ENCODE results near the gene OCIAD2.
"Not testable (repeated sequence)": the region's sequence is repeated elsewhere in the genome, so short reads cannot be mapped to it uniquely, and the experiment has no call there.

OCIAD2 gene

DNA sequence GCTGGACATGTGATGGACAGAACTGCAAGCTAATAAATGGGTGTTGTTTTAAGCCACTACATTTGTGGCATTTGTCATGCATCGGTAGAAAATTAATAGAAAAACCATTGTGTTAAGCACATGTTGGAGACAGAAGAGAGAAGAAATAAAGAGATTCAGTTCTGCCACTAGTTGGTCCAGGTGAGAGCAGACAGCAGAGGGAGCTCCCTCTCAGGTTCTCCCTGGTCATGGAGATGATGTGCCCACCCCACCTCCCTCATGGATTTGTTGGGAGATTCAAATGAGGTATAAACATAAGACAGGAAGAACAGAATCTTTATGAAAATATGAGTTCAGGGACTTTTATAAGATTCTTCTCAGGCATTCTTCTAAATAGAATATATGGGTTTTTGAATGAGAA is 36.8 kb upstream of the OCIAD2 start:
- H3K9me3 ChIP-seq (replicated peaks in 1 of 11) = peaks cover 0 to 5% (median 3%) of the 10 kb centered on the region in 11 experiments; a peak in 10 of 22 replicates
- H3K4me1 ChIP-seq = no peaks in the 10 kb centered on the region
- H3K36me3 ChIP-seq = no peaks in the 10 kb centered on the region
- no peak overlapping the region for H3K27ac ChIP-seq
- H3K27me3 ChIP-seq = no peaks in the 10 kb centered on the region
- H4K20me1 ChIP-seq = no peaks in the 10 kb centered on the region
- H3K4me3 ChIP-seq = no peak overlapping the region
- H3K9ac ChIP-seq = no peak overlapping the region
- H3K4me2 ChIP-seq = no peak overlapping the region
- no peak for TF ChIP-seq Cebpa-rat (IDR thresholded peaks at IDR 0.05)

DNA sequence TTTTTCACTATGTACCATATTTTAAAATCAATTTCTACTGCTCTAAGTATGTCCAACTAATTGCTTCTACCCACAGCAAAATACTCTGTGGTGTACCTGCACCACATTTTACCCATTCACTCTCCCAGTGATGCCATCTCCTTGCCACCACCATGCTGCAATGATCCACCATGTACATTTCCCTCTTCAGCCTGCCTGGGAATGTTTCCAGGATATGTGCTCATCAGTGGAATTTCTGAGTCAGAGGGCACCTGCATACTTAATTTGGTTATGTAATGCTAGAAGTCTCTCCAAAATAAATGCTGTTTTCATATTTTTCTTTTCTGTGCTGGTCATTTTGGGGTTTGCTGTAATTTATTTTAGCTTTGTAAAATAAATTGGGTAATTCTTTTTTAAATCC is 33.2 kb upstream of the OCIAD2 start:
- Histone ChIP-seq H3K4me1 (no peaks in the 10 kb centered on the region), H3K36me3 (no peaks in the 10 kb centered on the region), H3K4me2 (no peak overlapping the region), H4K20me1 (no peaks in the 10 kb centered on the region), H3K27ac (no peak overlapping the region), H3K27me3 (no peaks in the 10 kb centered on the region), H3K4me3 (no peak overlapping the region), H3K9me3 (replicated peaks in 1 of 11) (peaks cover 0 to 11% (median 8%) of the 10 kb centered on the region in 11 experiments; a peak in 10 of 22 replicates), H3K9ac (no peak overlapping the region)
- no peak for TF ChIP-seq Cebpa-rat (IDR thresholded peaks at IDR 0.05)

DNA sequence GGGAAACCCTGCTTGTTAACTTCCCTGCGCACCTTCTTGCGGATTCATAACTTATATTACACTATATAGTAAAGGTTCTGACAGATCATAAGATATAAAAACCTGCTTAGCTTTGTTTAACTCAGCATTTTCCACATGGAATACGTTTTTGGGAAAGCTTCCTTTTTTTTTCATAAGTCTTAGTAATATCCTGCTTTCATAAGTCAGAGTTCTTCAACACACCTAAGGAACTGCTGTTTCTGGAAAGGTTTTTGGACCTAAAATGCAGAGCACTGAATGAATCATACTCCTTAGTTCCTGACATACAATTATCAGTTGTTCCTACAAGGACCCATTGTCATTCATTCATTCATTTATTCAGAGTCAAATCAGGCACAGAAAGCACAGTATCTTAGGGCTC is 32.3 kb upstream of the OCIAD2 start:
- Histone ChIP-seq H3K9me3 (replicated peaks in 1 of 11) (peaks cover 0 to 11% (median 8%) of the 10 kb centered on the region in 11 experiments; a peak in 10 of 22 replicates), H3K4me2 (no peak overlapping the region), H3K9ac (no peak overlapping the region), H4K20me1 (no peaks in the 10 kb centered on the region), H3K27me3 (no peaks in the 10 kb centered on the region), H3K4me3 (no peak overlapping the region), H3K36me3 (no peaks in the 10 kb centered on the region), H3K4me1 (no peaks in the 10 kb centered on the region), H3K27ac (no peak overlapping the region)
- no peak for TF ChIP-seq Cebpa-rat (IDR thresholded peaks at IDR 0.05)

DNA sequence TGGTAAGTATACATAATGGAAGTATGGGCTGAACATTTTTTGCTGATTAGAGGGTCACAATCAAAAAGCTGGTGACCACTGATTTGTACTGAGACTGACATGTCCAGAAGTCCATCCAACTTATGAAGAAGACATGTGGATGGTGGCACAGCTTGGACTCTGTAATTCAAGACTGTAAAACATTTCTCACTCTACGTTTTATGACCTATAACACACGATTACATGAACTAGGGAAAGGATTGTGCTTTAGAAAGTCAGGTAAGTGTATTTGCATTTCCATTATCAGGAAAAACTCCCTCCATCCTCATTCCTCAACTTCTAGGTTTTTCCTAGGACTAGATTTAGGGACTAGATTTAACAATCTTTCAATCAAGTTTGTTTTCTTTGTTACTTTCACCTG is 30.5 kb upstream of the OCIAD2 start:
- peaks cover 0 to 11% (median 8%) of the 10 kb centered on the region in 11 experiments; a peak in 10 of 22 replicates for H3K9me3 ChIP-seq (replicated peaks in 1 of 11)
- no peak overlapping the region for H3K4me2 ChIP-seq
- no peak overlapping the region for H3K27ac ChIP-seq
- H3K36me3 ChIP-seq = no peaks in the 10 kb centered on the region
- no peak overlapping the region for H3K9ac ChIP-seq
- no peaks in the 10 kb centered on the region for H4K20me1 ChIP-seq
- TF ChIP-seq Cebpa-rat (IDR thresholded peaks at IDR 0.05) = no peak
- no peak overlapping the region for H3K4me3 ChIP-seq
- no peaks in the 10 kb centered on the region for H3K4me1 ChIP-seq
- no peaks in the 10 kb centered on the region for H3K27me3 ChIP-seq

DNA sequence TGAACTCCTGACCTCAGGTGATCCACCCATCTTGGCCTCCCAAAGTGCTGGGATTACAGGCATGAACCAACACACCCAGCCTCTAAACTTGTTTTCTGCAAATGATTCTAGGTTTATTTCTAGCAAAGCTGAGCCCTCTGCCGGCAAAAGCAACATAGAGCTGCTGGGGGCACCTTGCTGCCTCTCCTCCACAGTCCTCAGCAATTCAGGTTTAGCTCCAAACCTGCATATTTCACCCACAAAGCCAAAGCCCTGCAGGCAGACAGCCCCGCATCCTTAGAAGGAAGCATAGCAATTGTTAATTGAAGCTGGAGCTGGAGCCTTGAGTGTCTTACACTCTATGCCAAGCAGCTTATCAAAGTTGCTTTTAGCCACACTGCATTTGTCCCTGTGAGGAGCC is 24.9 kb upstream of the OCIAD2 start:
- no peak overlapping the region for H3K4me2 ChIP-seq
- H3K9me3 ChIP-seq (replicated peaks in 1 of 11) = peaks cover 17 to 25% (median 22%) of the 10 kb centered on the region in 11 experiments
- H3K4me3 ChIP-seq = no peak overlapping the region
- no peaks in the 10 kb centered on the region for H3K27me3 ChIP-seq
- TF ChIP-seq Cebpa-rat (IDR thresholded peaks at IDR 0.05) = no peak
- H3K27ac ChIP-seq = no peak overlapping the region
- no peaks in the 10 kb centered on the region for H3K36me3 ChIP-seq
- no peaks in the 10 kb centered on the region for H4K20me1 ChIP-seq
- no peaks in the 10 kb centered on the region for H3K4me1 ChIP-seq
- H3K9ac ChIP-seq = no peak overlapping the region

DNA sequence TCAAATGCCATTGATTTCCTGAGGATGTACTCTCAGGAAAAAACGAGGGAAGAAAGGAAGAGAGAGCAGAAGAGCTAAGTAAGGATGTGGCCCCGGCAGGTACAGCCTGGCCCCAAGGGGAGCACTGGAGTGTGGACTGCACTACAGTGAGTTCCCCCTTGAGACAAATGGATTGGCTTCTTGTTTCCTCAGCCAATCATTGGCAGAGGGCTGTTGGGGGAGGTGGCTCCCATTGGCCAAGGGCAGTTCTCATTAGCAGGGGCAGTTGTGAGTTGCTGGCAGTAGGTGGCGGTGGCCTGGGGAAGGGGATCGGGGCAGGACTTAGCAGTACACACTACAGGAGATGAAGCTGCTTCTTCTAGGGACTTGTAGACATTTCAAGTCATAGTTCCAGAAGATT is 24.1 kb upstream of the OCIAD2 start:
- no peaks in the 10 kb centered on the region for H4K20me1 ChIP-seq
- H3K4me2 ChIP-seq = no peak overlapping the region
- H3K9me3 ChIP-seq (replicated peaks in 1 of 11) = peaks cover 18 to 25% (median 23%) of the 10 kb centered on the region in 11 experiments
- H3K4me3 ChIP-seq = no peak overlapping the region
- H3K36me3 ChIP-seq = no peaks in the 10 kb centered on the region
- H3K9ac ChIP-seq = no peak overlapping the region
- no peaks in the 10 kb centered on the region for H3K4me1 ChIP-seq
- H3K27me3 ChIP-seq = no peaks in the 10 kb centered on the region
- H3K27ac ChIP-seq = no peak overlapping the region
- TF ChIP-seq Cebpa-rat (IDR thresholded peaks at IDR 0.05) = no peak

DNA sequence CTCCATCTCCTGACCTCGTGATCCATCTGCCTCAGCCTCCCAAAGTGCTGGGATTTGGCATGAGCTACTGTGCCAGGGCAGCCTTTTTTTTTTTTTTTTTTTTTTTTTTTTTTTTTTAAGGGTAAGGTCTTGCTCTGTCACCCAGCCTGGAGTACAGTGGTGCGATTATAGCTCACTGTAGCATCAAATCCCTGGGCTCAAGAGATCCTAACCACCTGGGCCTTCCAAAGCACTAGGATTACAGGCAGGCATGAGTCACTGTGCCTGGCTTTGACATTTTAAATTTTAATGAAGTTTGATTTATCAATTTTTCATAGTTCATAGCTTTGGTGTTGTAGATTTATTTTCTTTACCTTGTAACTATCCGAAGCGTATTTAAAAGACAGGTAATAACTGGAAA is 17.8 kb upstream of the OCIAD2 start:
- Histone ChIP-seq H3K27me3 (no peaks in the 10 kb centered on the region), H3K4me2 (no peak overlapping the region), H3K4me3 (no peak overlapping the region), H3K9me3 (replicated peaks in 1 of 11) (peaks cover 9 to 20% (median 14%) of the 10 kb centered on the region in 11 experiments), H4K20me1 (no peaks in the 10 kb centered on the region), H3K4me1 (no peaks in the 10 kb centered on the region), H3K27ac (no peak overlapping the region), H3K9ac (no peak overlapping the region), H3K36me3 (no peaks in the 10 kb centered on the region)
- no peak for TF ChIP-seq Cebpa-rat (IDR thresholded peaks at IDR 0.05)

DNA sequence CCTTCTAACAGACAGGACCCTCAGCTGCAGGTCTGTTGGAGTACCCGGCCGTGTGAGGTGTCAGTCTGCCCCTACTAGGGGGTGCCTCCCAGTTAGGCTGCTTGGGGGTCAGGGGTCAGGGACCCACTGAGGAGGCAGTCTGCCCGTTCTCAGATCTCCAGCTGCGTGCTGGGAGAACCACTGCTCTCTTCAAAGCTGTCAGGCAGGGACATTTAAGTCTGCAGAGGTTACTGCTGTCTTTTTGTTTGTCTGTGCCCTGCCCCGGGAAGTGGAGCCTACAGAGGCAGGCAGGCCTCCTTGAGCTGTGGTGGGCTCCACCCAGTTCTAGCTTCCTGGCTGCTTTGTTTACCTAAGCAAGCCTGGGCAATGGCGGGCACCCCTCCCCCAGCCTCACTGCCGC is 16.5 kb upstream of the OCIAD2 start:
- not testable (repeated sequence) for H3K4me3 ChIP-seq, H3K27me3 ChIP-seq, H3K4me2 ChIP-seq, H3K9ac ChIP-seq, H4K20me1 ChIP-seq, H3K4me1 ChIP-seq, H3K36me3 ChIP-seq, H3K27ac ChIP-seq
- H3K9me3 ChIP-seq (replicated peaks in 1 of 11) = peaks cover 0 to 11% (median 4%) of the 10 kb centered on the region in 11 experiments; a peak in 4 of 22 replicates

DNA sequence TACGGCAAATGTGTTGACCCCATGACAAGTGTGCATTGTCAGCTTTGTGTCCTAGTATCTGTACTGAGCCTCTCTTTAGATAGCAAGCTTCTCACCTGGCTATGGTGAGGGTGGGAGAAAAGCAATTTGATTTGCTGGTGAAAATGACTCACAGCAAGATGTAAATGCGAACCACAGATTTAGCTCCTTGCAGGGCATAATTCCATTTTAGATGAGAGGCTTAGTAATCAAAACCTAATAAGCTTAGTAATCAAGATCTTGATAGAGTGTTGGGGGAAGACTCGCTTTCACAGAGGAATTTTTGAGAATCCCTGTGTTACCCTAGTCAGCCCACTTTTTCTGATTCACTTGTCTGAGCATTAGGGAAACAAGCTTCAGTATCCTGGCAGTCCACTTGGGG is 7.7 kb upstream of the OCIAD2 start:
- no peak overlapping the region for H3K4me2 ChIP-seq
- H3K4me1 ChIP-seq = no peaks in the 10 kb centered on the region
- TF ChIP-seq Cebpa-rat (IDR thresholded peaks at IDR 0.05) = no peak
- H3K27me3 ChIP-seq = no peaks in the 10 kb centered on the region
- 0 out of 22 replicates have a peak, but pooled peaks cover 0 to 3% (median 0%) of the 10 kb centered on the region in 11 experiments for H3K9me3 ChIP-seq (replicated peaks in 1 of 11)
- H3K27ac ChIP-seq = no peak overlapping the region
- H4K20me1 ChIP-seq = no peaks in the 10 kb centered on the region
- no peaks in the 10 kb centered on the region for H3K36me3 ChIP-seq
- no peak overlapping the region for H3K4me3 ChIP-seq
- no peak overlapping the region for H3K9ac ChIP-seq

DNA sequence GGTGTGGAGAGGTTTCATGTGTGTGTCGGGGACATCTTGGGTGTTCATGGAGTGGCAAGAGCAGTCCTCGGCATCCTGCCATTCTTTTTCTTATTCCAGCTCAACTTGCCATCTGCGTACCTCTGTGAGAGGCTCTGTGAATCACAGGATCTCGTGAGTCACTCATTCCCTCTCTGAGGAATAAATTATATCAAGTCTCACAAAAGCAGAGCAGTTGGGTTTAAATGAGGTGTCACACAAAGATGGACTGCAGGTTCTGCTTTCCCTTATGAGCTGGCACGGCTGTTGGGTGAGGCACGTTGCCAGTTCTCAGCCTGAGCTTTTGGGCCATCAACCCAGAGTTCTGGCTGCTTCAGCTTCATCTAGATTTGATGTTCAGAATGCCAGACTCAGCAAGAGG is 6.8 kb upstream of the OCIAD2 start:
- Histone ChIP-seq H3K9me3 (replicated peaks in 1 of 11) (0 out of 22 replicates have a peak, but pooled peaks cover 0 to 3% (median 0%) of the 10 kb centered on the region in 11 experiments), H3K27ac (no peak overlapping the region), H4K20me1 (no peaks in the 10 kb centered on the region), H3K27me3 (no peaks in the 10 kb centered on the region), H3K4me2 (no peak overlapping the region), H3K4me1 (no peaks in the 10 kb centered on the region), H3K4me3 (no peak overlapping the region), H3K36me3 (no peaks in the 10 kb centered on the region), H3K9ac (no peak overlapping the region)
- TF ChIP-seq Cebpa-rat (IDR thresholded peaks at IDR 0.05) = no peak

All from BLaER1 treated with 17β-estradiol and CSF1 and Interleukin-3, amounts not matched to agents 10 nM and 100 nM (cell line).